ENCODE measurements around the gene TXNDC16.

- TF ChIP-seq CTCF (IDR thresholded peaks at IDR 0.05) (no peak), EP300 (IDR thresholded peaks at IDR 0.05) (no peak), POLR2A (IDR thresholded peaks at IDR 0.05) (no peak), POLR2AphosphoS5 (IDR thresholded peaks at IDR 0.05) (no peak)
Measured at GRCh38 chr14:52443506-52443905, 108.8 kb downstream of the TXNDC16 start.

All from upper lobe of left lung (tissue), 4 donors.